Neural cell (in vitro differentiated cells): ENCODE results near the gene CABLES2.
"Not testable (repeated sequence)": the region's sequence is repeated elsewhere in the genome, so short reads cannot be mapped to it uniquely, and the experiment has no call there.

Experiments
- CTCF ChIP-seq: fragments of 450-650 bp; IDR thresholded peaks from 2 replicates; pipeline ENCODE4 v1.5.1; 2014; ENCODE audit warnings: antibody characterized with exemption, mild to moderate bottlenecking, moderate library complexity; ENCODE audit not compliant: poor library complexity, severe bottlenecking
- EZH2 ChIP-seq: fragments of 200-600, 300-800 bp; shearing (Covaris generic), sonication (generic); IDR thresholded peaks from 2 replicates; pipeline ENCODE4 v1.6.1; 2014; ENCODE audit warnings: antibody characterized with exemption, low read length, borderline replicate concordance, mild to moderate bottlenecking; ENCODE audit not compliant: insufficient read depth, poor library complexity, severe bottlenecking
- MXI1 ChIP-seq: fragments of 450-650 bp; conservative IDR thresholded peaks from 2 replicates; pipeline ENCODE4 v1.6.1; 2014; ENCODE audit warnings: antibody characterized with exemption, mild to moderate bottlenecking; ENCODE audit not compliant: poor library complexity, severe bottlenecking

- TF ChIP-seq MXI1, EZH2, CTCF: not testable (repeated sequence)
Measured at GRCh38 chr20:62373631-62374179, 33.4 kb downstream of the CABLES2 start.
